Measurements from ENCODE around the gene DVL1. TPM values are rescaled to one million over a fixed set of nuclear protein-coding genes. Genes with fewer than 3 reads are reported as not detected.
A peak's percentile ranks its signal among the peaks of the same experiment; 100 is the strongest.

Gene DVL1
- total and polyA plus RNA-seq, 10 of the 15 experiments (the other 5 are each of a cell fraction or from before 2014, with no cell fraction given), result 0.10 to 31.1 (median 4.6) TPM

DNA sequence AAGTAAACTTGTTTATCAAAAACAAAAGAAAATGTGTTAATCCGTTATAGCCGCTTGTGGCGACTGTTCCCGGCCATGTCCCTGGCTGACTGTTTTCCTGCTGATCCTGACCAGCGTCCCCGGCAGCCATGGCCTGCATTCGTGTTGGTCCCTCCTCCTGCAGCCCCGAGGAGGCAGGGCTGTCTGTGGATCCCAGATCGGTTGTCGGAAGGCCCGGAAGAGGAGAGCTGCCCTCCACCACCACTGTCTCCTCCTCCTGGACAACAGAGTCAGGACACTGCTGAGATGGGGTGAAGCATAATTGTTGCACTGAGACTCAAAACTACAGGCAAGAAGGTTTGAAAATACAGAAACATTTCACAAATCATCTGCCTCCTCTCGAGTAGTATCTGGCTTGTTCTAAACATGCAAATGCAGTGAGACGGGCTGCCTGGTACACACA lies 12.8 kb upstream of the DVL1 start:
- ChIA-PET CTCF (no interaction called here), POLR2A (no interaction called here), SMC1A (ENCODE audit: uncharacterized antibody, unreplicated experiment) (no interaction called here), RAD21 (ENCODE audit: unreplicated experiment) (no interaction called here)
- H2AFZ ChIP-seq (ENCODE audit: control insufficient read depth, low read depth, low read length), result no peak overlapping the region
- no peaks in the 10 kb centered on the region for H3K79me2 ChIP-seq (ENCODE audit: control insufficient read depth, insufficient read depth, low read length)
- in situ Hi-C loops (cut with MboI) (no loop called here), intact Hi-C loops (cut with micrococcal nuclease; ENCODE audit: unreplicated experiment) (no loop called here)
- BruUV-seq (replicated peaks), result no TSS peak
- H3K27me3 ChIP-seq (replicated peaks in 1 of 2; ENCODE audit: control insufficient read depth in 2 of 2, insufficient read depth in 2 of 2, low read length in 1 of 2), result no peaks in the 10 kb centered on the region
- no peak overlapping the region for H3K9ac ChIP-seq (ENCODE audit: control insufficient read depth, insufficient read depth, low read length)
- peak; percentile 37; the same call in 1 of the 3 replicates for ATAC-seq
- H3K4me1 ChIP-seq (ENCODE audit: control insufficient read depth, insufficient read depth, low read length), result peaks cover 5% of the 10 kb centered on the region
- H3K27ac ChIP-seq (ENCODE audit: control insufficient read depth, insufficient read depth), result no peak overlapping the region
- DNase-seq (ENCODE audit: low read depth, low spot score), result no peak
- peaks cover under 1% of the 10 kb centered on the region; the same call in 1 of the 3 replicates for H3K9me3 ChIP-seq (replicated peaks; ENCODE audit: control insufficient read depth, insufficient read depth, low read length)
- 17% methylated on average over 13 of the region's 13 CpGs for WGBS (ENCODE audit: insufficient coverage, insufficient replicate concordance, low lambda C conversion rate, missing lambda C conversion rate)
- no peak overlapping the region for H3K4me3 ChIP-seq
- H4K20me1 ChIP-seq (ENCODE audit: control insufficient read depth, insufficient read depth), result no peaks in the 10 kb centered on the region
- no peak overlapping the region for H3K4me2 ChIP-seq (ENCODE audit: control insufficient read depth, insufficient read depth)
- no peaks in the 10 kb centered on the region for H3K36me3 ChIP-seq (ENCODE audit: control insufficient read depth in 2 of 2, insufficient read depth in 2 of 2, low read length in 1 of 2)
- no peak for FAIRE-seq
- TF ChIP-seq POU2F2 (IDR thresholded peaks at IDR 0.05; ENCODE audit: borderline replicate concordance, low read depth, low read length) (0 out of 3 replicates have a peak, but pooled peaks have one; percentile 11), PRDM15 (CRISPR knock-in tag; IDR thresholded peaks at IDR 0.05) (no peak)
- TF ChIP-seq, protein P1, sequence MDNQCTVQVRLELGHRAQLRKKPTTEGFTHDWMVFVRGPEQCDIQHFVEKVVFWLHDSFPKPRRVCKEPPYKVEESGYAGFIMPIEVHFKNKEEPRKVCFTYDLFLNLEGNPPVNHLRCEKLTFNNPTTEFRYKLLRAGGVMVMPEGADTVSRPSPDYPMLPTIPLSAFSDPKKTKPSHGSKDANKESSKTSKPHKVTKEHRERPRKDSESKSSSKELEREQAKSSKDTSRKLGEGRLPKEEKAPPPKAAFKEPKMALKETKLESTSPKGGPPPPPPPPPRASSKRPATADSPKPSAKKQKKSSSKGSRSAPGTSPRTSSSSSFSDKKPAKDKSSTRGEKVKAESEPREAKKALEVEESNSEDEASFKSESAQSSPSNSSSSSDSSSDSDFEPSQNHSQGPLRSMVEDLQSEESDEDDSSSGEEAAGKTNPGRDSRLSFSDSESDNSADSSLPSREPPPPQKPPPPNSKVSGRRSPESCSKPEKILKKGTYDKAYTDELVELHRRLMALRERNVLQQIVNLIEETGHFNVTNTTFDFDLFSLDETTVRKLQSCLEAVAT (IDR thresholded peaks at IDR 0.05), result 0 out of 2 replicates have a peak, but pooled peaks have one; percentile 37
